NCI-H1417 (cell line): ENCODE results near the gene SYT3.
"Not testable (repeated sequence)": the region's sequence is repeated elsewhere in the genome, so short reads cannot be mapped to it uniquely, and the experiment has no call there.

ENCODE experiments used
- DNase-seq, 3 experiments: peaks; one replicate each; lab custom pipeline; 2025; lab: John Stamatoyannopoulos, UW

SYT3 gene

GRCh38 chr19:50602935-50603334 lies 36.7 kb downstream of the SYT3 start:
- no peak for DNase-seq

GRCh38 chr19:50602496-50602895 lies 37.2 kb downstream of the SYT3 start:
- DNase-seq, result no peak

DNA sequence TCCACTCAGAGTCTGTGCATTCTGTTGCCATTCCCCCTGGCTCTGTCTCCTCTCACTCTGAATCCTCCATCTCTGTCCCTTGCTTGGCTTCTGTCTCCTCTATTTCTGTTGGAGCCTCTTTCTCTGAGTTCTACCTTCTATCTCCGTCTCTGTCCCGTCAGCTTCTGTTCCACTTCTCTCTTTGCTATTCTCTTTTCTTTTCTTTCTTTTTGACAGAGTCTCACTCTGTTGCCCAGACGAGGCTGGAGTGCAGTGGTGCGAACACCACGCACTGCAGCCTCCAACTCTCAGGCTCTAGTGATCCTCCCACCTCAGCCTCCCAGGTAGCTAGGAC lies 37.6 kb downstream of the SYT3 start:
- no peak for DNase-seq

DNA sequence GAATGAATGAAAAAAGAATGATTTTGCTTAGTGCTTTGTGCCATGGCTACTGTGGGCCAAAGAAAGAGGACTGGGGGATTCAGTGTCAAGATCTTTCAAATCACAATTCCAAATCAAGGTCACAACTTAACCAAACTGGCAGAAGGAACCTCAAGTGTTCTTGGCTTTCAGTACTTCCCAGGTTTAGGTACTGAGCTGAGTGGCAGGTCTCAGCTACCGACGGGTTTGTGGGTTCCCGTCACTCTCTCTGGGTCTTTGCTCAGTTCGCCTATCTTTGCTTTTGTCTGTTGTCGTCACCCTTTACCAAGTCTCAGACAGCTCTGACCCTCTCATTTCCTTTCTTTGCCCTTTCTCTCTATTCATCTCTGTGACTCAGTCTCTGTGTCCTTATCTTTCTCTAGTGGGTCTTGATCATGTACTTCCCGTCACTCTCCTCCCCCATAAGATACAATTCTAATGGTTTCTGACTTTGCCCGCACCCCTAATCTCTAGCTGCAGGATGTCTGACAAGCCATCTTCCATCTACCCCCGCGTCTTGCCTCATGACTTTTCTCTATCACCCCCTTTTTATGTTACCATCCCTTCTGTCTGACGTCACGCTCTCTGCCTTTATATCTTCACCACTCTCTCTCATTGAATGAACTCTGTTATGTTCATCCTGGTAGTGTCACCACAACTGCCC lies 38.1 kb downstream of the SYT3 start:
- no peak for DNase-seq

DNA sequence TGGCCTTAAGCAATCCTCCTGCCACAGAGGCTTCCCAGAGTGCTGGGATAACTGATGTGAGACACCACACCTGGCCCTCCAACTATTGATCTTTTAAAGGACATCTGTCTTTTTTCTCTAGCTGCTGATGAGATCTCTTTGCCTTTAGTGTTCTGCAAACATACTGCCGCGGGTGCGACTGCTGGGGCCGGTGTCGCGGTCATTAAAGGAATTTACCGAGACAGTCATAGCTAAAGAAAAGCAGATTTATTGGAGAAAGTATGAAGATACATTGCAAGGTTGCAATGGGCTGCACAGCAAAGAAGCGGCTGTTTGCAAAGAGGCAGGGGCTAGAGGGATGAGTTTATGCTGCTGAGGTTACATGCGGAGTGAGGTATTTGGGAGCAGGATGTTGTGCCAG lies 40.3 kb downstream of the SYT3 start:
- no peak for DNase-seq

GRCh38 chr19:50590191-50590590 lies 49.5 kb downstream of the SYT3 start:
- DNase-seq, result no peak

- DNase-seq, result not testable (repeated sequence)
Measured at GRCh38 chr19:50581795-50582660, 57.7 kb downstream of the SYT3 start.

DNA sequence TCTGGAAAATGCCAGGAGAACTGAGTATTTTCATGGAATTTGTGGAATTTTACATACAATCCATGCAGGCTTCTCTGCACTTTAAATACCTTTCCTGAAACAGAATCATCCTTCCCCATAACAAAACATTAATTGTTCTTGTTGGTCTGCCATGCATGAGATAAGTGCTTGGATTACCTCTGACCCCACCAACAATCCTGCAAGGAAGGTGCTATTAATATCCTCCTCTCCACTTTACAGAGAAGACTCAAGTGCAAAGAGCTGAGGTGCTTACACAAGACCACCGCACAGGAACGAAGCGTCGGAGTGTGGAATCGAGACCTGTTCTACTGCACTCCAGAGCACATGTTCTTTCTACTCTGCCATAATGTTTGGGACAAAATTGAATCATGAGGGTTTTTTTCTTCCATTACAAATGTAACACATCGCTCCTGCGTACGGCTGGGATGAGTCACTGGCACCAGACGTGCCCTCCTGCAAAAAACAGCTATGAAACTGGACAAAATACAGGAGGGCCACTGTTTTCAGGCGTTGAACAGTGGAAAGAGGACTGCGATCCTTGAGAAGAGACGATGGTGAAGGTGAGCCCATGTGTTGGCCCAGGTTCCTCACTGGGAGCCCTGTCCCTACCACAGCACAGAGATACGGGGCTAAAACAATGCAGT lies 58.6 kb downstream of the SYT3 start:
- no peak for DNase-seq

- DNase-seq, result no peak
Measured at GRCh38 chr19:50580240-50580639, 59.4 kb downstream of the SYT3 start.

- DNase-seq, result not testable (repeated sequence)
Measured at GRCh38 chr19:50576769-50577168, 62.9 kb downstream of the SYT3 start.

DNA sequence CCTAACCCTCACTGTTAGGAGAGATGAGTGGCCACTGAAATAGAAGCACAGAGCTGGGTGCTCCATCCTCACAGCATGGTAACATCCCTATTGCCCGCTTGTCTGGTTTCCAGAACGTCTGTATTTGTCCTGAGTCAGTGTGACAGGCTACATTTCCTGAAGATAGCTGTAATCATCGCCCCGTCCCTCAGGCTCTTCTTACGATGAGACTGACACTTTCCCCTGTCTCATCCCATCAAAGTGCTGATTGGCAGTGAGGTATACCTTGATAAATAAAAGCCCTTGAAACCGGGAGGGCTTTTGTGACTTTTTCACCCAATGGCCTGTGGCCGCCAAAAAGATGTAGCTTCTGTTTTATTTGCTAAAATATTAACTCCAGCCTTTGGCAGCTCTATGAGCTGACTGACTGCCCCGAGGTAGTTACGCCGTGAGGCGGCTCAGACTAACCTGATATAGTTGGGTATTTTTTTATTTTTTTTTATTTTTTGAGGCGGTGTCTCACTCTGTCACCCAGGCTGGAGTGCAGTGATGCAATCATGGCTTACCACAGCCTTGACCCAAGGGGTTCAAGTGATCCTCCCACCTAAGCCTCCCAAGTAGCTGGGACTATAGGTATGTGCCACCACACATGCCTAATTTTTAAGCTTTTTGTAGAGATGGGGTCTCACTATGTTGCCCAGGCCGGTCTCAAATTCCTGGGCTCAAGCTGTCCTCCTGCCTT lies 65.8 kb downstream of the SYT3 start:
- DNase-seq, result no peak
